HG03354 (cell line): ENCODE results near the gene RPL36A.
A peak's percentile ranks its signal among the peaks of the same experiment; 100 is the strongest.

Experiments used
- ATAC-seq: cut with Tn5 transposase; IDR thresholded peaks from one replicate; pipeline ENCODE4 v1.9.1; 2021; ENCODE audit warnings: mild to moderate bottlenecking; ENCODE audit not compliant: unreplicated experiment, poor library complexity, severe bottlenecking

The RPL36A gene

DNA sequence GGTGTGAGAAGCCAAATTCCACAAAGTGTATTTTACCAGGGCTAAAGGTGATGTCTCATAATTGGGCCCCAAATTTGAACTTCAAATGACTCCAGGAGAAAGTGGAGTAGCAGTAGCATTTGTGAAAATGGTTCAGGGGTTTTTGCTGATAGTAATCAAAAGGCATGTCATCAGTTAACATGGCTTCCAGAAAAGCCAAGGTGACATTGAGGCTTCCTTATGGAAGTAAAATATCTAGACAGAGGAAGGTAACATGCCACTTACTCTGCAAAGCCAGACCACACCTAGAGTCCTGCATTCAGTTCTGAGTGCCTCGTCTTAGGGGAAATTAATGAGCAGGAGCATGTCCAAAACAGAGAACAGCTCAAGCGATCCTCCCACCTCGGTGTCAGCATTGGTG is 2.2 kb upstream of the RPL36A start:
- no peak for ATAC-seq

DNA sequence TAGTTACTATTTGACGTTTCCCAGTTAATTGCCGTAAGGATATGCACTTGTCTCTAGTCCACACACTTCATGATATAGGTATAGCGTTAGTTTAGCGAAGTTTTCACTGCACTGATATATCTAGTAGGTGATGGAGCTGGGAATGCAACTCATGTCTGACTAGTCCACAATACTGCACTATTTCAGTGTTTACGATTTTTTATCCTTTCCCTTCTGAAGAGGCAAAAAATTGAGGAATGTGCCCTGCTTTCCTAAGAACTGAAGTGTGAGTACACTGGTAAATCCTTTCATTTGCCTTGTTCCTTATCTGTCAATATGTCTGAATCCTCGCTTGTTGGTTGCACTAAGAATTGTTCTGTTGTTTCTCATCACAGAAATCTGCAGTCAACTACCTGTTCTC is 1.0 kb downstream of the RPL36A start:
- ATAC-seq, result no peak

DNA sequence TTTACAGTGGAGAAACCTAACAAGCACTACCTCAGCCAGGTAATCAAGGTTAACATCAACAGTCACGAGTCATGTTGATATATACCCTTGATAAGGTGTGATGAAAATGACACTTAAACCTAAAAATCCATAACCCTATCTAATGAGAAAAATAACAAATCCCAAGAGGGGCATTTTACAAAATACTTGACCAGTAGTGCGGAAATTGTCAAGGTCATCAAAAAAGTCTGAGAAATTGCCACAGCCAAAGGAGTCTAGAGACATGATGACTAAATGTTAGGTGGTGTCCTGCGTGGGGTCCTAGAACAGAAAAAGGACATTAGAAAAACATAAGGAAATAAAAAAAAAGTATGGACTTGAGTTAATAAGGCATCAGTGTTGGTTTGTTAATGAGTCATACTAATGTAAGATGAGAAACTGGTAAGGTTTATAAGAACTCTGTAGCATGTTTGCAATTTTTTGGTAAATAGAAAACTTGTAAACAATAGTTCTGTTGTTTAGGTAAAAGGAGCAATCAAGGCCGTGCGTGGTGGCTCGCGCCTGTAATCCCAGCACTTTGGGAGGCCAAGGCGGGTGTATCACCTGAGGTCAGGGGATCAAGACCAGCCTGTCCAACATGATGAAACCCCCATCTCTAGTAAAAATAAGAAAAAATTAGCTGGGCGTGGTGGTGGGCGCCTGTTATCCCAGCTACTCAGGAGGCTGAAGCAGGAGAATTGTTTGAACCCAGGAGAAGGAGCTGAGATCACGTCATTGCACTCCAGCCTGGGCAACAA is 2.9 kb downstream of the RPL36A start:
- ATAC-seq, result no peak

DNA sequence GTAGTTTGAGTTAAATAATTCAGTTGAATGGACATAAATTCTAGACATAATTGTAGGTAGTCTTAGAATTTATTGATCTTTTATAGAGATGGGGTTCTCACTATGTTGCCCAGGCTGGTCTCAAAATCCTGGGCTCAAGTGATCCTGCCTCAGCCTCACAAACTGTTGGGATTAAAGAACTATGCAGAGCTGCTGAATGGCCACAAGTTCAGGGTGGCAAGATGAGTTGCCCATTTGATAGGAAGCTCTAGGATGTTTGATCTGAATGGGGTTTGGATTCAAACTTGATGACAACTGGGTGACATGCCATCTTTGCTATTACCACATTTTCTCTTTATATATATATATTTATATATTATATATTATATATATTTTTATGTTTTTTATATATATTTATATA is 3.6 kb downstream of the RPL36A start:
- no peak for ATAC-seq

GRCh38 chrX:101395789-101396188 is 5.0 kb downstream of the RPL36A start:
- no peak for ATAC-seq

DNA sequence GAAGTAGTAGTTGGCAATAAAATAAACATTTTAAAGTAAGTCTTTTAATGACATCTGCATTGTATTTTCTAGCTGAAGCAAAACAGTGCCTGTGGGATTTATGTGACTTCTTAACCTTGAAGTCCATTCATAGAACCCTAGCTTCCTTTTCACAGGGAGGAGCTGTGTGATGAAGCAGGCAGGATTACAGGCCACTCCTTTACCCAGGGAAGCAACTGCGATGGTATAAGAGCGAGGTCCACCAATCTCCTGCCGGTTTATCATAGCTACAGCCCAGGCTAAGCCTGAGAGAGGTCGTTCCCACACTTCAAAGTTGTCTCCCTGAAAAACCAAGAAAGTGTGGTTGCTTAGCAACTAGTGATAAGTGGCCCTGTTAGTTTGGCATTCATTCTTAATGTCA is 7.0 kb downstream of the RPL36A start:
- ATAC-seq, result no peak

DNA sequence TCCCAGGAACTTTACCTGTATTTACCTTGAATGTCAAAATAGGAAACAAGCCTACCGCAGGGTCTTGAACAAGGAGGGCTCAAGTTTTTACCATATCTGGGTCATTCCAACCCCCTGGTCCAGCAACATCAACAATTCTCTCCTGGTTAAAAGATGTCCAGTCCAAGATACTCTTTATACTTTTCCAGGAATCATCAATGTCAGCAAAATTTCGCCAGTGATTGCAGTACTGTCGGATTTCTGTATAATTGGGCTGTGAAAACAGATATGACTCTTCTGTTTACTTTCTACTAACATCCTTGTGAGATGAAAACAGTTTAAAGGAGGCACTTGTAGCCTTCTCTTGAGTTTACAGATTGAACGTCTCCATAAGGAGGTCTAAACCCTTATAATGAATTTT is 7.9 kb downstream of the RPL36A start:
- ATAC-seq, result no peak

DNA sequence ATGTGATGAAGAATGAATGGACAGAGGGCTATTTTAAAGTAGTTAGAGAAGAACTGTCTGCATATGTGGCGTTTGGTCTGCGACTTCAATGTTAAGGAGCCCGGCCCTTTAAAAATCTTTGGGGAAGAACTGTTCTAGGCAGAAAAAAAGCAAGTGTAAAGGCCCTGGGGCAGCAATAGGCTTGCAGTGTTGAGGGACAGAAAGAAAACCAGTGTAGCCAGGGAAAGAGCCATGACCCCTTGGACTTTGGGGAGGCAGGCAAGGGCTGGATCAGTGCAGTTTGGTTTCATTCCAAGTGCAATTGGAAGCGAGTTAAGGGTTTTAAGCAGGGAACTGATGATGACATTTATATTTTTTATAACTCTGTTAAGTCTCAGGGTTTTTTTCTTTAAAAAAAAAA is 9.0 kb downstream of the RPL36A start:
- no peak for ATAC-seq

- no peak for ATAC-seq
Measured at GRCh38 chrX:101407167-101407747, 16.4 kb downstream of the RPL36A start.

DNA sequence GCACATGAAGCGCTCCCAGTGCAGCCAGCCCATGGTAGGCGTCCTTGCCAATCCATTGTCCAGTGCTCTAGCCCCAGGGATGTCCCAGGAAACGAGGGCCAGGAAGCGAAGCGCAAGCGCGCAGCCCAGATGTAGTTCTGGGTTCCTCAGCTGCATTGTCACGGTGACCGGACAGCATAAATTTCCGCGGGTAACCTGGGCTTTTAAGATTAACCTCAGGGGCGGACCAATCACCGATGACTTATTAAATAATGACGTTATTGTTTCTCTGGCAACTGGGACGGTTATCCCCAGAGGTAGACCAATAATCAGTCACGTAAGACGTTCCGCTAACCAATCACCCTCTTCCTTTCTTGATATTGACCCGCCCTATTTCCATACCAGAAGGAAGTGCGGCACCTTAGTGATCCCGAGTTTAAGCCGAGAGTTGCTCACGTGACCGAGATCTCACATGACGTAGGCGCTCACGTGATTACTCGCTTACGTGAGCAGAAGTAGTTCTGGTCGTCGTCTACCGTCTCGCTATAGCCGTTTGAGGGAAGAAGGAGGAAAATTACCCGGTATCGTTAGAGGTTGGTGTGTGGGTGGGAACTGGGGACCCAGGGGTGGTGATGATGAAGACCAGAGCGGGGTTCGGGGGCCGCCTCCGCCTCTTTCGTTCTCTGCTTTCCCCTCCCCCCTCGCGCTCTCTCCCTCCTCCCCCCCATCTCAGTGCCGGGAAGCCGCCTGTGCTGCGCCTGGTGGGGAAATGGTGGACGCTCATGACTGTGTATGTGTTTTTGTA is 17.1 kb downstream of the RPL36A start, which contains the start of the genes GLA and HNRNPH2:
Gene GLA (minus strand): TSS at position 178 of the 784 bp plus-strand sequence. CDS start 22 bp downstream, at position 156.
Gene HNRNPH2 (plus strand): TSS at position 475 of the 784 bp plus-strand sequence. CDS start 3,767 bp downstream, outside the sequence.
- ATAC-seq, result peak; percentile 92

- no peak for ATAC-seq
Measured at GRCh38 chrX:101408532-101408841, 17.7 kb downstream of the RPL36A start.

DNA sequence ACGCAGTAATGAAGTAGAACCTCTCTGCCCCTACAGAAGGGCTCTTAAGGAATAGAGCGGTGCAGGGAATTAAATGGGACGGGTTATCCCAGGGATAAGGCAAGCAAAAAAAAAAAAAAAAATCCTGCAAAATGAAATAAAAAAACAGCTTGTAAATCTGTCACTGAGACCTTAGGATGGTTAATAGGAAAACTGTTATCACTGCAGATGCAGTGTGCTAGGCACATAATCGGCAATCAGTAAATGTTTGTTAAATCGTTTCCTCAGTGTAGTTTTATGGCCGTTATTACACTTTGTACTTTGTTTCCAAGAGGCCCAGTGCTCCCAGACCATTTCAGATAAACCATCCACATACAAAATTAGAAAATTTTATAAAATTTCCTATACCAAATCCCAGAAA is 18.2 kb downstream of the RPL36A start:
- no peak for ATAC-seq

DNA sequence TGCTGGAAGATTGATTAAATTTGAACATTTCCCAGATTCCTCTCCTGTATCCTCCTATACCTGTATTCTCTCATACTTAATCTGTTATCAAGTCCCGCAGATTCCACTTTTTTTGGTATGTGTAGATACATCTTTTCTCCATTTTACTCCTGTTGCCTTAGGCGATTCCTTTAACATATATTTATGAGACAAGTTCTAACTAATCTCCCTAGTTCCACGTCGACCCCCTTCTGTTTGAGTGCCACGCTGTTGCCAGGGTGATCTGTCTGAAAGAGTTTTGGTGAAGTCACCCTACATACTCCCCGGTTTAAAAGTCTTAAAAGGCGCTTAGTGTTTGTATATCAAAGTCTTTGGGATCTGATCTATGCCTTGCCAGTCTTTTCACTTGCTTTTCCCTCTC is 19.6 kb downstream of the RPL36A start:
- ATAC-seq, result no peak

GRCh38 chrX:101411984-101412383 is 21.2 kb downstream of the RPL36A start:
- no peak for ATAC-seq

DNA sequence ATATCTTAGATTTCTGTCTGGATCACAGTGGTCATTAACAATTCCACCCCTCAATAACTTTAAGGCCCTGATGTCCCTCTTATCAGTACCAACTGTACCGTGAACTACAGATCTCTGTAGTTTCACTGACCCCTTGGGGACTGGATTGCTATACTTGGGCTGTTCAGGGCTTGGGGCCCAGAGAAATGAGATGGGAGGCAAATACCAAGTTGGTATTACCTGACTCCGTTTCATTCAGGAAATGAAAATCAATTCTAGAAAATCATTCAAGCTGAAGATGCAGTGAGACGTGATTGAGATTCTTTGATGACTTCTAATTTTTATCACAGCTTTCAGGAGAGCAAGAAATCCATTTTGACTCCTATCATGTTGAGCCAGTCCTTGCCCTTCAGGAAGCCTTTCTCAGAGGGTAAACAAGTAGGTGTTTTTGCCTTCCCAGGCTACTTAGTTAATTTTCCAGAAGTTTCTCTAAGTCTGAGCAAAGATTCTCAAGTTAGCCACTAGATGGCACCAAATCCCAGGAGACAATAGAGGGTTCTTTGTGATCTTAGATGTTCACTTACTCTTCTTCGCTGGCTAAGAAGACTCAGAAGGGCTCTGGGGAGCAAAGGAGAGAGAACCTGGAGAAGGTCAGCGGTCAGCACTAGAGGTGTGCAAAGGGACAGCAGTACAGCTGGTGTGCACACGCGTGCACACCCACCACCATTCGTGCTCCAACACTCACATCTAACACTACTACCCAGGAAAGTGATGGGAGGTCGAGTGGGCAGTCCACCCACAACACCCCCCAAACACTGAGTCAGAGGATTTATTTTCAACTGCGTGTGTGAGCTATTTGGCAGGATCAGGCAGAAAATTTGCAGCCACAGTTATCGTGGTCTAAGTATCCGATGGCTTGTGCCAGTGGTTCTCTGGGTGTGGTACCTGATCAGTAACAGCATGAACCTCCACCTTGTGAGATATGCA is 24.7 kb downstream of the RPL36A start:
- ATAC-seq, result peak; percentile 72

- no peak for ATAC-seq
Measured at GRCh38 chrX:101416691-101417090, 25.9 kb downstream of the RPL36A start.

- ATAC-seq, result no peak
Measured at GRCh38 chrX:101417190-101417589, 26.4 kb downstream of the RPL36A start.

GRCh38 chrX:101417981-101418841 is 27.4 kb downstream of the RPL36A start:
- peak; percentile 50 for ATAC-seq

DNA sequence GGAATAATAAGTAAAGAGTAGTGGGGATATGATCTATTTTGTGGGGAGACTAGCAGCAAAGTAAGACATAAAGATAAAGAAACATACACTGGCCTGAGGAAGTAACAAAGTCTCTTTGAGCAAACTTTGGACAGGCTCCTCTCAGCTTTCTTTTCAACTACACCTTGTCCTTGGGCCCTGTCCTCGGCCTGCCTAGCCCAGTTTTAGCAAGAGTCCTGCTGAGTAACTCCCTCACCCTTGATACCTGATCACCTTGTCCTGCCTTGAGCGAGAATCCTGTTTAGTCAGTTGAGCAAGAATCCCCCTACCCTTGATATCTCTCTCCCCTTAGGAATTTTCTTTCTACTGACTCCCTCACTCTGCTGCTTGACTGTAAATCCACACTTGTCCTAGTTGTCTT is 28.7 kb downstream of the RPL36A start:
- no peak for ATAC-seq
